AG10803 (cell line): ENCODE measurements around the gene TAF8.

Experiments used
- DNase-seq: peaks from one replicate; pipeline ENCODE4 v3.0.0; 2010; ENCODE audit warnings: low read depth
- H3K4me3 ChIP-seq: 2 replicates; pipeline ENCODE4 v1.5.1; 2011; ENCODE audit warnings: mild to moderate bottlenecking, low read length, control low read depth
- CTCF ChIP-seq: conservative IDR thresholded peaks from 2 replicates; pipeline ENCODE4 v1.5.1; 2011; ENCODE audit warnings: mild to moderate bottlenecking, low read length, control low read depth, inconsistent platforms

Gene TAF8

GRCh38 chr6:42128460-42129359, 78.4 kb downstream of the TAF8 start:
- no peak for DNase-seq
- H3K4me3 ChIP-seq = no peak overlapping the region
- TF ChIP-seq CTCF = no peak

- no peak for TF ChIP-seq CTCF
- H3K4me3 ChIP-seq = no peak overlapping the region
- no peak for DNase-seq
Observed at GRCh38 chr6:42129360-42129676, 79.0 kb downstream of the TAF8 start.

GRCh38 chr6:42131531-42131930, 81.2 kb downstream of the TAF8 start:
- TF ChIP-seq CTCF = no peak
- DNase-seq = peak; percentile 49

GRCh38 chr6:42133926-42134325, 83.6 kb downstream of the TAF8 start:
- no peak overlapping the region for H3K4me3 ChIP-seq
- TF ChIP-seq CTCF = no peak
- DNase-seq = no peak

More at GRCh38 chr6:42131531-42131930, 81.2 kb downstream of the TAF8 start:
- no peak overlapping the region for H3K4me3 ChIP-seq

GRCh38 chr6:42135161-42135560, 84.8 kb downstream of the TAF8 start:
- no peak overlapping the region for H3K4me3 ChIP-seq
- TF ChIP-seq CTCF = no peak
- DNase-seq = no peak

GRCh38 chr6:42135722-42136121, 85.4 kb downstream of the TAF8 start:
- H3K4me3 ChIP-seq = no peak overlapping the region
- TF ChIP-seq CTCF = no peak
- peak; percentile 12 for DNase-seq

- H3K4me3 ChIP-seq = no peak overlapping the region
- peak; percentile 40; the same call in 1 of the 2 replicates for TF ChIP-seq CTCF
- peak; percentile 47 for DNase-seq
Observed at GRCh38 chr6:42136508-42137193, 86.3 kb downstream of the TAF8 start.
